Right kidney (tissue), 1 donor: Measurements from ENCODE around the gene HIGD2B.
"Not testable (repeated sequence)": the region's sequence is repeated elsewhere in the genome, so short reads cannot be mapped to it uniquely, and the experiment has no call there.

Experiments used
- DNase-seq: peaks from one replicate; pipeline ENCODE4 v3.0.0-alpha.2; 2016

HIGD2B gene

DNA sequence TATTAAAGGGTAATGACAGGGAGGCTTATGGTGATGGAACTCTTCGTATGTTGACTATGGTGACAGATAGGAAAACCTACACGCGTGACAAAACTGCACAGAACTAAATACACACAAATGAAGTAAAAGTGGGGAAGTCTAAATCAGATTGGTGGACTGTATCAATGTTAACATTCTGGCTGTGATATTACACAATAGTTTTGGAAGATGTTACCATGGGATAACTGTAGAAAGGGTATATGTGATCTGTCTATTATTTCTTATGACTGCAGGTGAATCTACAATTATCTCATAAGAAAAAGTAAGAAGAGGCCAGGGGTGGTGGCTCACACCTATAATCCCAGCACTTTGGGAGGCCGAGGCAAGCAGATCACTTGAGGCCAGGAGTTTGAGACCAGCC lies 9.1 kb downstream of the HIGD2B start:
- DNase-seq = no peak

DNA sequence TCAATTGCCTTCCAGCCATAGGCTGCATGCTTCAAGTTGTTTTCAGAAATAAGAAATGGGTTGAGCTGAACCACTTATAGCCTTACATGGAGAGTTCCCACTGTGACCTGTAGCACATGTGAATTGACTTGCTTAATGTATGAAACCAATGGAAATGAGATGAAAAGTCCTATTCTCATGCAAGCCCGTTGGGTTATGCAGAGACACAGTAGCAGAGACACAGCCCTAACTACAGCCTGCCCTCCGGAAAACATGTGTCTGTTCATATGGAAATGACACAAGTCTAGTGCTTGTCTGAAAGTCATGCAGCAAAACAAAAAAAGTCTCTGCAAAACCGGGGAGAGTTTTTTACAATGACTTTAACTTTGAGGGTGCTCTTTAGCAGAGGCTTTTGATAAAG lies 14.5 kb downstream of the HIGD2B start:
- DNase-seq = no peak

DNA sequence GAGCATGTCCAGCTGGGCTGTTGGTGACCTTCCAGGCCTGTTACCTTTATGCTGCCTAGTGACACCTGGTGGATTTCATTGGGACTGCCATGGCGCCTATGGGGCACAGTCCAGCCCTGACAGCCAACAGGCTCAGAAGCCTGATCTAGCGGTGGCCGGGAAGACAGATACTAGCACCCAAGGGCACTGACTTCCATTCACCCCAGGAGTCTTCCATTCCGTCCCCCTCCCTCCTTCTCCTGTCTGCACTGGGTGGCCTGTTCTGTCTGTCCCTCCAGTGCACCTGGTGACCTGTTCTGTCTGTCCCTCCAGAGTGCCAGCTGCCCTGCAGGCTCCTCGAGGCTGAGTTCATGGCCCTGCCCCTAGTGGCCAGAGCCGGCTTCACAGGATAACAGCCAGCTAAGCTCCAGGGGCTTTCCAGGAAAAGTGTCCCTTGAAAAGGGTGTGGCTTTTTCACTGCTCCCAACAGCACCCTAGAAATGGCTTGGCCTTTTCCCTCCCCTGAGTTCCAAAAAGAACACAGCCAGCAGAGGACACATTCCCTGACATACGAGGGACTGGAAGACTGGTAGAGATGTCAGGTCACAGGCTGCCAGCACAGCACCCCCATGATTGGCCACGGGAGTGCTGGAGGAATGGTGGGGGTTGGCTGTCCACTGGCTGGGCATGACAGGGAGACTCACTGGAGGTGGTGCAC lies 15.2 kb downstream of the HIGD2B start:
- DNase-seq = peak; percentile 84

GRCh38 chr15:72669803-72670202 lies 16.2 kb downstream of the HIGD2B start:
- not testable (repeated sequence) for DNase-seq

- not testable (repeated sequence) for DNase-seq
Measured at GRCh38 chr15:72665706-72666105, 20.3 kb downstream of the HIGD2B start.

- DNase-seq = not testable (repeated sequence)
Measured at GRCh38 chr15:72663931-72664330, 22.1 kb downstream of the HIGD2B start.

DNA sequence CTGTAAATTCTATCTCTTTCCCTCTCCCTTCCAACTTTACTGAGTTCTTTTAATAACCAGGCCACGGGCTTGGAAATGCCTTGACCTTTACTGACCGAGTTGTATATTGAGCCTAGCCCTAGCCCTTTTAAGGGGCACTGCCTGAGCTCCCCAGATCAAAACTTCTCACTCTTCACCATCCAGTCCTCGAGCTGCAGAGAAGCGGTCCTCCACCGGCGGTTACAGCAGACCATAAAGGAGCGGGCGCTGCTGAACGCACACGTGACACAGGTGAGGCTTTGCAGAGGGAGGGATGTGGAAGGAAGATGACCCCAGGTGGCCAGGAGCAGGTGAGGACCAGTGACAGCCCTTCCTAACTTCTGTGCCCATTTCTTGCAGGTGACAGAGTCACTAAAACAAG lies 24.9 kb downstream of the HIGD2B start:
- not testable (repeated sequence) for DNase-seq

DNA sequence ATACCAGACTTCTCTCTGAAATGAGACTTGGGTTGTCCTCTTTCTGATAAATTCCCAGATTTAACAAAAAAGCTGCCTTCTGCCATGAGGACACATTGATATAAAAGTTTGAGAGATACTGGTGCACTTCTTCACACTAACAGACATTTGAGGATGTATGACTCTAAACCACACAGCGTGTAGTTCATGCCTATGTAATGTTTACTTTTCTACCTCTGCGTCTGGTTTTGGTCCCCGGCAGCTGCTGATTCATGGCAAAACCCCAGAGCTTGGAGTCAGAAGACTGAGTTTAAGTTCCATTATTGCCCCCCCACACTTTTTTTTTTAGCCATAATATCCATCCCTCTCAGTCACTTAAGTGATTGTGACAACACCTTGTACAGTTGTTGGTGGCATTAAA lies 30.0 kb downstream of the HIGD2B start:
- DNase-seq = not testable (repeated sequence)

- DNase-seq = not testable (repeated sequence)
Measured at GRCh38 chr15:72654397-72654796, 31.6 kb downstream of the HIGD2B start, which contains the start of gene GOLGA6B. GOLGA6B (plus strand) TSS chr15:72654697; CDS start chr15:72654738, 41 bp downstream.

- DNase-seq = not testable (repeated sequence)
Measured at GRCh38 chr15:72648631-72649253, 37.2 kb downstream of the HIGD2B start.

GRCh38 chr15:72642271-72642670 lies 43.7 kb downstream of the HIGD2B start:
- DNase-seq = not testable (repeated sequence)

DNA sequence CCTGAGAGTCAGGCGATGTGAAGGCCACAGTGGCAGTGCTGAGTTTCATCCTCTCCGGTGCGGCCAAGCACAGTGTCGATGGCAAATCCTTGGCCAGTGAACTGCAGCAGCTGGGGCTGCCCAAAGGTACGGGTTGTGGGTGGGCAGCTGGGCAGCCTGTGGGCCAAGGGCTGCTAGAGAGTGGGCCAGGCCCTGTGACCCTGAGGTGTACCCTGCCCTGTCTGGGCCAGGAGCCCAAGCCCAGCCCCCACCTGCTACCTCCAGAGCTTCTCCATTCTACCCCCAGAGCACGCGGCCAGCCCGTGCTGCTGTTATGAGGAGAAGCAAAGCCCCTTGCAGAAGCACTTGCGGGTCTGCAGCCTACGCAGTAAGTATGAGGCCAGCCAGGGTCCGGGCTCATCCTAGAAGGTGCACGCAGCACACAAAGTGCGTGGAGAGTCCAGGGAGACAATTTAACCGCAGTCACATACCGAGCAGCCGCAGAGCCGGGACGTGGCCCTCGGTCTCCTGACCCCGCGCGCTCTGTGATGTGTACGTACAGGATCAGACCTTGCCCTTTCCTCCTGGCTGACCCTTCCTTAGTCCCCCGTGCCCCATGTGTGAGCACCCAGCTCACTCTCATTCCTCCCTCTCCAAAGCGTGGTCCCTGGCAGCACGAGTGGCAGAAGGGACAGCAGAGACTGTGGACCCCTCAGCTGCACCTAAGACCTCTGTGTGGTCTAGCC lies 46.1 kb downstream of the HIGD2B start:
- DNase-seq = not testable (repeated sequence)

- DNase-seq = peak; percentile 65
Measured at GRCh38 chr15:72636519-72637282, 49.3 kb downstream of the HIGD2B start.

DNA sequence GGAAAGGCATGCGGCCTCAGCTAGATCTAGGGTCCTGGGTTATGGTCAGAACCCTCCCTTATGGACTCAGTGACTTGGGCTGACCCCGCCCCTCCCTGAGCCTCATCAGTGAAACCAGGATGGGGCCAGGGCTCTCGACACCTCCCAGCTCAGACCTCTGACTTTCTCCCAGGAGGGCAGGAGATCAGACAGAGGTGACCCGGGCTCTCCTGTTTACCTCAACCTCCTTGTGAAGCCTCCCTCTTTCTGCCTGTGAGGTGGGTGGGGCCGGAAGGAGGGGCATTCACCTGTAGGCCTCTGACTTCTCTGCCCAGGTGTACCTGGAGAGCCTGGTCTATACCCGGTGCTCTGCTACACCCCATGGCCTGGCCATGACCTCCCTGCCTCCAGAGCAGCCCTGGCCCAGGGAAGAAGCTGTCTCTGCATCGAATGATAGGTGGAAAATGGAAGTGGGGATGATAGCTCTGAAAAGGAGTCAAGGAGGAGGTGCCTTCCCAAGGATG lies 56.9 kb downstream of the HIGD2B start:
- DNase-seq = not testable (repeated sequence)

DNA sequence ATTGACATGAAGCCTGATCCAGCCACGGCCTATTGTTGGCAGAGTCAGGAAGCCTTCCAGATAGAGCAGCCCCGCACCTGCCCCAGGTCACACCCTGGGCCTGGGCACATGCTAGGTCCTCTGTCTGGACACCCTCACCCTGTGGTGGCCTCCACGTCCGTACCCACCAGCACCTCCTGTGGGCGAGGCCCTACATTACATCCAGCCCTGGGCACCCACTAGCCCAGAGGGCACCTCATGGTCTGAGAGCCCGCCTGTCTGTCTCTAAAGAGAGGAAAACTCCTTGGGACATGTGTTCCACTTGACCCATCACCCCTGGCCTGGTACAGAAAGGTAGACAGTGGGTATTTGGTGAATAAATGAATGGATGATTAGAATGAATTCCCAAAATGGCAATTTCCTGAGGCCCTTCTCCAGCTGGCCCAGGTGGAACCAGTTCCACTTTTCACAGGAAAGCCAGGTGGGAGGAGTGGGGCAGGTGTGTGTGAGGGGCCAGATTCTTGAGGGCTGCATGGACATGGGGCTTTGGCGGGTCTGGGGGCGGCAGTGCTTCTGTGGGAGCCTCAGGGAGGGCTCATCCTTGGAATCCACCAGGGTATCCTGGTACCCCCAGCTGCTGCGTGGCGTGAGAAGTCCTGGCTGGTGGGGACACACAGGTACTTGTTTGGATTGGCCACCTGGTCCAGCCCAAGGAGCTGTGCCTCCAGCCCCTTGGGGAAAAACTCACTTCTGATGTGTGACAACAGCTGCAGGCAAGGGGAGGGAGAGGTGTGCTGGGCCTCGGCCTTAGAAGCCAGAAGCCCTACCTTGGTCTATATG lies 57.5 kb downstream of the HIGD2B start:
- DNase-seq = not testable (repeated sequence)

GRCh38 chr15:72626153-72626552 lies 59.8 kb downstream of the HIGD2B start:
- DNase-seq = not testable (repeated sequence)
